GM23338 (cell line): Measurements from ENCODE around the gene KDSR.

Experiments used
- CREB1 ChIP-seq: fragments of 250-450 bp; sonication (Bioruptor Pico); IDR thresholded peaks from 2 replicates; pipeline ENCODE4 v1.5.0; 2020; ENCODE audit warnings: low read depth, mild to moderate bottlenecking, moderate library complexity
- CTCF ChIP-seq, 2 experiments: fragments of 200-600 bp in 1 of 2; sonication (generic) in 1 of 2; conservative IDR thresholded peaks; 2 replicates each; pipeline versions ENCODE4 v1.5.1 to v1.6.1; 2016 to 2017; ENCODE audit warnings: antibody characterized with exemption in 2 of 2, low read depth in 2 of 2, mild to moderate bottlenecking in 2 of 2, moderate library complexity in 1 of 2
- ETS1 ChIP-seq: IDR thresholded peaks from 2 replicates; pipeline ENCODE4 v1.6.1; 2016; ENCODE audit warnings: antibody characterized with exemption
- EZH2 ChIP-seq: fragments of 200-600 bp; sonication (generic); IDR thresholded peaks from one replicate; pipeline ENCODE4 v1.8.0; 2017; ENCODE audit warnings: antibody characterized with exemption, mild to moderate bottlenecking, low read depth; ENCODE audit not compliant: unreplicated experiment
- EZH2phosphoT487 ChIP-seq: fragments of 200-600 bp; sonication (generic); IDR thresholded peaks from one replicate; pipeline ENCODE4 v1.8.1; 2018; ENCODE audit warnings: antibody characterized with exemption; ENCODE audit not compliant: unreplicated experiment
- POLR2AphosphoS5 ChIP-seq: IDR thresholded peaks from 2 replicates; pipeline ENCODE4 v1.6.1; 2016; ENCODE audit warnings: antibody characterized with exemption, low read depth
- TF ChIP-seq, protein P1 (sequence below): IDR thresholded peaks from one replicate; pipeline ENCODE4 v1.6.1; 2018; ENCODE audit warnings: antibody characterized with exemption; ENCODE audit not compliant: unreplicated experiment

GRCh38 chr18:63316612-63317555 lies 50.1 kb downstream of the KDSR start:
- TF ChIP-seq EZH2 (no peak), CTCF (conservative IDR thresholded peaks at IDR 0.05; ENCODE audit: low read depth in 2 of 2) (no peak), ETS1 (no peak), CREB1 (no peak), POLR2AphosphoS5 (no peak), EZH2phosphoT487 (no peak)
- TF ChIP-seq, protein P1, sequence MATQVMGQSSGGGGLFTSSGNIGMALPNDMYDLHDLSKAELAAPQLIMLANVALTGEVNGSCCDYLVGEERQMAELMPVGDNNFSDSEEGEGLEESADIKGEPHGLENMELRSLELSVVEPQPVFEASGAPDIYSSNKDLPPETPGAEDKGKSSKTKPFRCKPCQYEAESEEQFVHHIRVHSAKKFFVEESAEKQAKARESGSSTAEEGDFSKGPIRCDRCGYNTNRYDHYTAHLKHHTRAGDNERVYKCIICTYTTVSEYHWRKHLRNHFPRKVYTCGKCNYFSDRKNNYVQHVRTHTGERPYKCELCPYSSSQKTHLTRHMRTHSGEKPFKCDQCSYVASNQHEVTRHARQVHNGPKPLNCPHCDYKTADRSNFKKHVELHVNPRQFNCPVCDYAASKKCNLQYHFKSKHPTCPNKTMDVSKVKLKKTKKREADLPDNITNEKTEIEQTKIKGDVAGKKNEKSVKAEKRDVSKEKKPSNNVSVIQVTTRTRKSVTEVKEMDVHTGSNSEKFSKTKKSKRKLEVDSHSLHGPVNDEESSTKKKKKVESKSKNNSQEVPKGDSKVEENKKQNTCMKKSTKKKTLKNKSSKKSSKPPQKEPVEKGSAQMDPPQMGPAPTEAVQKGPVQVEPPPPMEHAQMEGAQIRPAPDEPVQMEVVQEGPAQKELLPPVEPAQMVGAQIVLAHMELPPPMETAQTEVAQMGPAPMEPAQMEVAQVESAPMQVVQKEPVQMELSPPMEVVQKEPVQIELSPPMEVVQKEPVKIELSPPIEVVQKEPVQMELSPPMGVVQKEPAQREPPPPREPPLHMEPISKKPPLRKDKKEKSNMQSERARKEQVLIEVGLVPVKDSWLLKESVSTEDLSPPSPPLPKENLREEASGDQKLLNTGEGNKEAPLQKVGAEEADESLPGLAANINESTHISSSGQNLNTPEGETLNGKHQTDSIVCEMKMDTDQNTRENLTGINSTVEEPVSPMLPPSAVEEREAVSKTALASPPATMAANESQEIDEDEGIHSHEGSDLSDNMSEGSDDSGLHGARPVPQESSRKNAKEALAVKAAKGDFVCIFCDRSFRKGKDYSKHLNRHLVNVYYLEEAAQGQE = no peak
